ENCODE results near the gene ADAM19.

DNA sequence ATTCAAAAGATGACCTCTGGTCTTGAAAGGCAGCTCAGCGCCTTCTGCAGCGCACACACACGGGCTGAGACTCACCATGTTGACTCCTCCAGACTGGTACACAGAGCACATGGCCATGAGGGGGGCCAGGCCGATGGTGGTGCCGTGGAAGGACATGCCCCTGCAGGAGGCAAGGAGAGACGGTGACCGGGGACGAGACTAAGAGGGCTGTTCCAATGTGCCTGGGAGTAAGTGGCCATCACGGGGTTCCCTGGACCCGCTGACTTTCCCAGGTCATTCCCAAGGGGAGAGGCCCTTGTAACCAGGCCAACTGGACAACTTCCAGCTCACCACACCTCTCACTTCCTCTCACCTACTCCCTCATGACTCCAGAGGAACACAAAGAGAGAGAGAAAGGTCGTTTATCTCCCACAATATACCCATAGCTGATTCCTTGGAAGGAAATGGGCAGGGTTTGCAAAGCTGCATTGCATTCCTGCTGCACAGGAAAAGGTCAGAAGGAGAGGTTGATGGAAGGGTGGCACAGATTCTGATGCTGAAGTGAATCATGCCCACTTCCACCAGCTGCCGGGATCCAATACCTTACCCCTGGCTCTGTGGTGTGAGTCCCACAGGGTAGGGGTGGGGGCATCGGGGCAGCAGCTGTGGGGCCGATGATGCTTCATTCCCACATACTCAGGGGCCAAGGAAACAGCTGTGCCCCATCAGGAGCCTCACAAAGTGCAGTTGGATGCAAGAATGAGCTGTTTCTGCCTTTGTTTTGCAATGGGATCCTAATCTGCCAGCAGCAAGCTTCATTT, 68.4 kb downstream of the ADAM19 start:
- no peak for TF ChIP-seq POLR2A (IDR thresholded peaks at IDR 0.05)
- TF ChIP-seq CTCF (IDR thresholded peaks at IDR 0.05) = no peak

Measured in breast epithelium (tissue), 3 donors.